ENCODE data around the gene PADI1. TPM values are rescaled to one million over a fixed set of nuclear protein-coding genes. Genes with fewer than 3 reads are reported as not detected.

The PADI1 gene
- polyA plus RNA-seq, 2 of the 4 experiments (the other 2 are of a cell fraction), result 1.4 to 2.0 TPM

- H3K4me1 ChIP-seq, result peaks cover 50% of the 10 kb centered on the region
- H3K27ac ChIP-seq, result peak overlapping the region; percentile 33 to 86; a peak in 4 of 6 replicates
- no peak for DNase-seq (ENCODE audit: low read depth in 1 of 2, low spot score in 1 of 2)
- ChIA-PET CTCF (interaction anchor here (0.9 to 4.6 kb wide), 11 partner anchors 10 to 148 kb away, joined by 3 to 43 read pairs (median 17); no protein-coding TSS in a partner anchor), POLR2A (no interaction called here)
- H3K4me2 ChIP-seq, result no peak overlapping the region
- TF ChIP-seq NR3C1 (IDR thresholded peaks at IDR 0.05), result no peak
- no peak for TF ChIP-seq CBX8 (IDR thresholded peaks at IDR 0.05)
- no peak for TF ChIP-seq USF2 (IDR thresholded peaks at IDR 0.05)
- TF ChIP-seq MAX (IDR thresholded peaks at IDR 0.05), result no peak
- TF ChIP-seq FOXS1 (CRISPR knock-in tag; IDR thresholded peaks at IDR 0.05), result no peak
- TF ChIP-seq ZNF302 (CRISPR knock-in tag; IDR thresholded peaks at IDR 0.05), result no peak
- WGBS (ENCODE audit: missing lambda C conversion rate), result 91% methylated on average over 4 of the region's 13 CpGs
- ATAC-seq, result no peak
- H3K4me3 ChIP-seq, result no peak overlapping the region
- no peaks in the 10 kb centered on the region for H3K9me3 ChIP-seq
- no peak for FAIRE-seq
Observed at GRCh38 chr1:17273096-17273495, 68.2 kb downstream of the PADI1 start.

- no peaks in the 10 kb centered on the region for H3K9me3 ChIP-seq
- H3K4me2 ChIP-seq, result peak overlapping the region; percentile 19; the same call in 1 of the 3 replicates
- peaks cover 51% of the 10 kb centered on the region for H3K4me1 ChIP-seq
- peak; percentile 69 to 76 for DNase-seq (ENCODE audit: low read depth in 1 of 2, low spot score in 1 of 2)
- CTCF ChIA-PET, result interaction anchor here (0.6 to 4.6 kb wide), 29 partner anchors 9 to 220 kb away, joined by 3 to 43 read pairs (median 4); partner anchors contain the start of gene PADI4
- POLR2A ChIA-PET, result no interaction called here
- no peak overlapping the region for H3K4me3 ChIP-seq
- ATAC-seq, result peak; percentile 76 to 92; a peak in 5 of 6 replicates
- 31% methylated on average over 12 of the region's 15 CpGs for WGBS (ENCODE audit: missing lambda C conversion rate)
- TF ChIP-seq HMGXB4 (CRISPR knock-in tag; IDR thresholded peaks at IDR 0.05; ENCODE audit: borderline replicate concordance), result no peak
- no peak for TF ChIP-seq ZNF302 (CRISPR knock-in tag; IDR thresholded peaks at IDR 0.05)
- no peak for TF ChIP-seq CBX8 (IDR thresholded peaks at IDR 0.05)
- TF ChIP-seq CTCF (IDR thresholded peaks at IDR 0.05), result peak; percentile 57
- no peak for TF ChIP-seq ESRRA (IDR thresholded peaks at IDR 0.05; ENCODE audit: borderline replicate concordance, low read length)
- no peak for TF ChIP-seq BHLHE40 (IDR thresholded peaks at IDR 0.05; ENCODE audit: low read depth, low read length)
- peak; percentile 69 to 83 for TF ChIP-seq RAD21 (conservative IDR thresholded peaks at IDR 0.05 in 1 of 2, IDR thresholded peaks at IDR 0.05 in 1 of 2)
- no peak for TF ChIP-seq FOXS1 (CRISPR knock-in tag; IDR thresholded peaks at IDR 0.05)
- peak; percentile 42; the same call in 1 of the 2 replicates for TF ChIP-seq USF2 (IDR thresholded peaks at IDR 0.05)
- no peak for TF ChIP-seq POLR2A (IDR thresholded peaks at IDR 0.05; ENCODE audit: low read length)
- peak; percentile 77 for TF ChIP-seq SMC3 (IDR thresholded peaks at IDR 0.05)
- no peak for TF ChIP-seq TFCP2L1 (CRISPR knock-in tag; IDR thresholded peaks at IDR 0.05)
- FAIRE-seq, result no peak
- H3K27ac ChIP-seq, result peak overlapping the region; percentile 49 to 86; a peak in 5 of 6 replicates
Observed at GRCh38 chr1:17274186-17275170, 69.5 kb downstream of the PADI1 start.
